Transverse colon (tissue), 4 donors: Measurements from ENCODE around the gene ANO3. TPM values are rescaled to one million over a fixed set of nuclear protein-coding genes. Genes with fewer than 3 reads are reported as not detected.

Experiments used
- DNase-seq: peaks from one replicate; pipeline ENCODE4 v3.0.0-alpha.2; 2019
- H3K27ac ChIP-seq, 4 donors: fragments of 200-600 bp; sonication (generic); 2 replicates each; pipeline ENCODE4 v1.5.1; 2016 to 2018; ENCODE audit warnings: inconsistent platforms in 4 of 4
- H3K27me3 ChIP-seq: fragments of 200-600 bp; sonication (generic); 2 replicates; pipeline ENCODE4 v1.5.1; 2017; ENCODE audit warnings: inconsistent platforms
- H3K36me3 ChIP-seq, 4 donors: fragments of 200-600 bp; sonication (generic); 2 replicates each; pipeline ENCODE4 v1.5.1; 2017 to 2019; ENCODE audit warnings: inconsistent platforms in 4 of 4
- H3K4me1 ChIP-seq, 4 donors: fragments of 200-600 bp; sonication (generic); 2 replicates each; pipeline ENCODE4 v1.5.1; 2017 to 2020; ENCODE audit warnings: inconsistent platforms in 4 of 4
- H3K4me3 ChIP-seq, 4 donors: fragments of 200-600 bp; sonication (generic); 1 replicate in 1 of 4; 2 replicates in 3 of 4; pipeline versions ENCODE4 v1.5.1 to v1.6.1; 2017 to 2019; ENCODE audit warnings: inconsistent platforms in 4 of 4
- H3K9me3 ChIP-seq, 2 donors: fragments of 200-600 bp; sonication (generic); 2 replicates each; pipeline ENCODE4 v1.5.1; 2017 to 2019; ENCODE audit warnings: inconsistent platforms in 2 of 2
- CTCF ChIP-seq, 5 experiments: fragments of 200-600 bp in 3 of 5; fragments of 450-650 bp in 2 of 5; sonication (generic) in 3 of 5; IDR thresholded peaks; 1 replicate in 2 of 5; 2 replicates in 3 of 5; pipeline ENCODE4 v1.5.1; 2016 to 2017; ENCODE audit warnings: antibody characterized with exemption in 5 of 5, inconsistent platforms in 3 of 5, mild to moderate bottlenecking in 2 of 5, moderate library complexity in 1 of 5
- EP300 ChIP-seq: sonication (generic); formaldehyde crosslinking; IDR thresholded peaks from one replicate; pipeline ENCODE4 v1.6.1; 2017; ENCODE audit warnings: antibody characterized with exemption, low read depth
- POLR2A ChIP-seq: fragments of 450-650 bp; IDR thresholded peaks from one replicate; pipeline ENCODE4 v1.6.1; 2016; ENCODE audit warnings: antibody characterized with exemption, mild to moderate bottlenecking, moderate library complexity
- POLR2AphosphoS5 ChIP-seq, 3 donors: sonication (generic); formaldehyde crosslinking; IDR thresholded peaks; one replicate each; pipeline ENCODE4 v1.6.1; 2016; ENCODE audit warnings: antibody characterized with exemption in 3 of 3
- WGBS, 2 donors: methylation state at CpG; one replicate each; pipeline ENCODE4 v1.1.5; 2018; ENCODE audit warnings: low coverage in 1 of 2; 5-methylcytosine and 5-hydroxymethylcytosine counted together
- in situ Hi-C, 4 donors: fragments of 200-750 bp; cut with MboI; loops; one replicate each; pipeline versions ENCODE4 v1.15.0 to v1.15.1; 2017; ENCODE audit warnings: low sequenced_read_pairs in 3 of 4, low pct_ligation_motif_present in 1 of 4, low pct_unique_long_range_greater_than_20kb in 1 of 4
- intact Hi-C: fragments of 100-400 bp; cut with DNase I; formaldehyde crosslinking; loops from one replicate; pipeline ENCODE4 v1.15.1; 2023; ENCODE audit warnings: low total_unique reads
- total RNA-seq, 4 donors: library from RNA; depleted of rRNA; stranded (reverse); fragments of >200 nt; gene quantifications; one replicate each; pipeline ENCODE4 v1.1.0, GENCODE V29; 2016

The ANO3 gene
- total RNA-seq, 4 donors from 2014 or later, result 0.16 to 0.55 TPM; not detected in 2

- Histone ChIP-seq H3K36me3 (no peaks in the 10 kb centered on the region), H3K27ac (no peak overlapping the region), H3K27me3 (no peaks in the 10 kb centered on the region), H3K4me1 (no peaks in the 10 kb centered on the region), H3K9me3 (no peaks in the 10 kb centered on the region), H3K4me3 (no peak overlapping the region)
- TF ChIP-seq CTCF (IDR thresholded peaks at IDR 0.05) (no peak), POLR2A (no peak)
- DNase-seq, result no peak
- intact Hi-C loops (no loop called here), in situ Hi-C loops (loop anchor here in 1 of 4 donors (25.0 kb wide), 2 partner anchors 338 to 838 kb away; no protein-coding TSS in a partner anchor)
- WGBS, 2 donors, result 70 to 81% methylated on average over 2 of the region's 2 CpGs
These were observed 7.7 kb upstream of the ANO3 start for GRCh38 chr11:26324270-26324669.

GRCh38 chr11:26326793-26327400 lies 5.0 kb upstream of the ANO3 start:
- in situ Hi-C loops, result no loop called here
- 74 to 76% methylated on average over 3 to 4 of the region's 4 CpGs for WGBS, 2 donors

GRCh38 chr11:26329206-26329605 lies 2.7 kb upstream of the ANO3 start:
- H3K27me3 ChIP-seq, result peaks cover 21% of the 10 kb centered on the region
- 33 to 53% methylated on average over 2 of the region's 2 CpGs for WGBS, 2 donors
- no peak overlapping the region for H3K27ac ChIP-seq
- H3K36me3 ChIP-seq, result no peaks in the 10 kb centered on the region
- H3K9me3 ChIP-seq, result no peaks in the 10 kb centered on the region
- H3K4me1 ChIP-seq, result peaks cover 0 to 7% (median 0%) of the 10 kb centered on the region in 4 donors
- no peak for DNase-seq
- intact Hi-C loops (no loop called here), in situ Hi-C loops (no loop called here)
- no peak for TF ChIP-seq EP300
- no peak for TF ChIP-seq CTCF (IDR thresholded peaks at IDR 0.05)
- no peak for TF ChIP-seq POLR2A
- no peak for TF ChIP-seq POLR2AphosphoS5 (IDR thresholded peaks at IDR 0.05)
- H3K4me3 ChIP-seq, result no peak overlapping the region

More at GRCh38 chr11:26326793-26327400, 5.0 kb upstream of the ANO3 start:
- TF ChIP-seq POLR2A (no peak), EP300 (no peak), CTCF (IDR thresholded peaks at IDR 0.05) (no peak), POLR2AphosphoS5 (IDR thresholded peaks at IDR 0.05) (no peak)
- H3K36me3 ChIP-seq, result no peaks in the 10 kb centered on the region
- peaks cover 4% of the 10 kb centered on the region for H3K27me3 ChIP-seq
- no peak overlapping the region for H3K27ac ChIP-seq
- H3K4me3 ChIP-seq, result no peak overlapping the region
- H3K4me1 ChIP-seq, result peaks cover 0 to 2% (median 0%) of the 10 kb centered on the region in 4 donors
- no peaks in the 10 kb centered on the region for H3K9me3 ChIP-seq
- intact Hi-C loops, result no loop called here
- no peak for DNase-seq

DNA sequence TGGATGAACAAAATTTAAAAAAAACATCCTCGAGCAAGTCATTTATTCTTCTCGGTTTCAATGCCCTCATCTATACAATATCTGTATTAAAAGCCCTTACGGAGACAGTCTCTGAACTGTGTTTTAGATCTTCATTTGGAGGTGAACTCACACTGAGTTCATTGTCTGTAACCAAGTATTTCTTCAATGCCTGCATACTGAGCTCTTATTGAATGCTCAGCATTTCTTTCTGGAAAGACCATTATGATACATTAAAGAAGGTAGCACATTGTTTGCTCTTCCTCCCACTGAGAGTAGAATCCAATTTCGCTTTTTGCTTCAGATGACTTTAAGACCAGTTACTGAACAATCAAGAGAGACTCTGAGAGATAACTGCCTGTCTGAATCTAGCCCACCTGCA lies 1.7 kb upstream of the ANO3 start:
- DNase-seq, result no peak

More for the DNA sequence above, 1.7 kb upstream of the ANO3 start:
- peaks cover 0 to 7% (median 0%) of the 10 kb centered on the region in 4 donors for H3K4me1 ChIP-seq
- in situ Hi-C loops, result no loop called here
- peaks cover 24% of the 10 kb centered on the region for H3K27me3 ChIP-seq
- H3K9me3 ChIP-seq, result no peaks in the 10 kb centered on the region
- intact Hi-C loops, result no loop called here
- no peak overlapping the region for H3K27ac ChIP-seq
- WGBS, 2 donors, result 83 to 89% methylated on average over 3 to 4 of the region's 4 CpGs
- H3K36me3 ChIP-seq, result no peaks in the 10 kb centered on the region
- TF ChIP-seq CTCF (IDR thresholded peaks at IDR 0.05) (no peak), POLR2A (no peak), POLR2AphosphoS5 (IDR thresholded peaks at IDR 0.05) (no peak), EP300 (no peak)
- no peak overlapping the region for H3K4me3 ChIP-seq
